HK-2 (cell line): ENCODE measurements around the gene CYB561.

Experiments used
- DNase-seq: peaks from one replicate; pipeline ENCODE4 v3.0.0-alpha.2; 2018; ENCODE audit not compliant: unreplicated experiment

CYB561 gene, protein sequence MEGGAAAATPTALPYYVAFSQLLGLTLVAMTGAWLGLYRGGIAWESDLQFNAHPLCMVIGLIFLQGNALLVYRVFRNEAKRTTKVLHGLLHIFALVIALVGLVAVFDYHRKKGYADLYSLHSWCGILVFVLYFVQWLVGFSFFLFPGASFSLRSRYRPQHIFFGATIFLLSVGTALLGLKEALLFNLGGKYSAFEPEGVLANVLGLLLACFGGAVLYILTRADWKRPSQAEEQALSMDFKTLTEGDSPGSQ

DNA sequence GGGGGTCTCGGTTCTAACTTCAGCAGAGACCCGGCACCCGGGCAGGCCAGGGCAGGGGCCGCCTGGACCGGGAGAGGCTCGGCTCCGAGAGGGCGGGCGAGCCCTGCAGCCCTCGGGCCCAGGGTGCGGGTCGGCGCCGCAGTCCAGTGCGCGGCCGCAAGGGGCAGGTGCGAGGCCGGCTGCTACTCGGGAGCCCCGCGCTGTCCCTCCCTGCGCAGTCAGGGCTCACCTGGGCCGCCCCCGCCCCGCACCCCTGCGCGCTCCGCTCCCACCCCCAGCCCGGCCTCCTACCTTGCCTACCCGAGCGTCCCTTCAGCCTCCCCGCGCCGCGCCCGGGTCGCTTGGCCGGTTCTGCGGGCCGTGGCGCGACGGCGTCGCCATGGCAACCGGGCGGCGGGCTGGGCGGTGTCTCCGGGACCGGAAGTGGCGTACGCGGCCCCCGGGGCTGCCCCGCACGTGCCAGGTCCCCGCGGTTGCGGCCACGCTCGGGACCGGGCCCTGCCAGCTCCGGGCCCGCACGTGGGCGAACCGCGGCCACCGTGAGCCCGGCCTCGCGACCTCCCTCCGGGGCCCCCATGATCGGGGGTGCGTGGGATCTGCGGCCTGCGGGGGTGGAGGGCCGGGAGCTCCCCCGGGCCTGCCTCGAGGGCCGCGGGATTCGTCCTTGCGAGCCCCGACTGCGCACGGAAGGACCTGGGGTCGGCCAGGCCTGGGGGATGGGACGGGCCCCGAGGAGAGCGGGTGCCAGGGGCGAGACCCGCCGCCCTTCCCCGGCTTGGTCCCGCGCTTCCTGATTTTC, at the start of gene CYB561:
CYB561 (minus strand) TSS at position 353 of the 799 bp plus-strand sequence. CDS start 8,759 bp downstream, outside the sequence.
- peak; percentile 87 for DNase-seq

GRCh38 chr17:63495491-63495890, 49.4 kb upstream of the CYB561 start:
- no peak for DNase-seq

- no peak for DNase-seq
Measured at GRCh38 chr17:63494300-63494928, 48.3 kb upstream of the CYB561 start.

- no peak for DNase-seq
Measured at GRCh38 chr17:63493411-63493810, 47.3 kb upstream of the CYB561 start.

GRCh38 chr17:63492940-63493339, 46.8 kb upstream of the CYB561 start:
- DNase-seq = no peak

GRCh38 chr17:63491977-63492618, 46.0 kb upstream of the CYB561 start:
- no peak for DNase-seq

DNA sequence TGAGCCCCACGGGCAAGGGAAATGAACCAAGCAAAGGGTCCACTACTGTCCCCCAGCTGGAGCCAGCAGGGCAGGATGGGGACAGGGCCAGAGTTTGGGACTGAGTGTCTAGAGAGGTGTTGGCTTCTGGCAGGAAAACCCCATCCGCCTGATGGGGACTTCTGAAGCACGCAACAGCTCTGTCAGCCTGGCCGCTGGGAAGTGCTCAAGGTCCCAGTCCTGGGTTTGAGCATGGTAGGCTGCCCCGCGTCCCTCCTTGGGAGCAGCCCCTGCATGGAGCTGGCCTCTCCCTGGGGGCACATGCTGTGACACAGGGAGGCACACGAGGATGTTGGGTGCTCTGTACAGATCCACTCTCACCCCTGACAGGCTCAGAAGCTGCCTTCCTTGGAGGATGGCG, 45.3 kb upstream of the CYB561 start:
- DNase-seq = no peak

DNA sequence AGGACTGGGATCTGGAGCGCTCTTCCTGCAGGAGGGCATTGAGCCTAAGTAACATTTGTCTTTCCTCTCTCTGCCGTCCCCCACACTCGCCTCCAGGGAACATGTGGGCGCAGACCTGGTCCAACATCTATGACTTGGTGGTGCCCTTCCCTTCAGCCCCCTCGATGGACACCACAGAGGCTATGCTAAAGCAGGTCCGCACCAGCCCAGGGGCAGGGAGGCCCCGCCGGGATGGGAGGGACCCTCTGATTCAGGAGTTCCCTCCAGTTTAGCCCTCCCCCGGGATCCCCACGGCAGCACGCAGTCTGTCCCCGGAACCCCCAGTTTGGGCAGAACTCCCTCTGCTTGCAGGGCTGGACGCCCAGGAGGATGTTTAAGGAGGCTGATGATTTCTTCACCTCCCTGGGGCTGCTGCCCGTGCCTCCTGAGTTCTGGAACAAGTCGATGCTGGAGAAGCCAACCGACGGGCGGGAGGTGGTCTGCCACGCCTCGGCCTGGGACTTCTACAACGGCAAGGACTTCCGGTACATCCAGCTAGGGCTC, 44.8 kb upstream of the CYB561 start:
- DNase-seq = no peak

DNA sequence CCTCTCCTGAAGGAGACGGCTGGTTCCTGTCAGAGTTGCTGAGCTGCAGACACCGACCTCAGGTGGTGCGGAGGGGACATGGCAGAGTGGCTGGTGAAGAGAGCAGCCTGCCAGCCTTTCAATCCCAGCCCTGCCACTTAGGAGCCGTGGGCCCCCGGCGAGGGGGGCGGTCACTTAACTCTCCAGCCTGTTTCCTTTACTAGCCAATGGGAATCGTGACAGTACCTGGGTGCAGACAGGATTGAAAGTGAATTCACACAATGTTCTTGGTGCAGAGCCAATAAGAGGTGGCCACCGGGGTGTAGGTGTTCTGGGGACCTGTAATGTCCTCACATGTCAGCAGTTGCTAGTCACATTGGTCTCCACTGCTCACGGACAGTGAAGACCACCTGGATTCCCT, 44.2 kb upstream of the CYB561 start:
- DNase-seq = no peak

DNA sequence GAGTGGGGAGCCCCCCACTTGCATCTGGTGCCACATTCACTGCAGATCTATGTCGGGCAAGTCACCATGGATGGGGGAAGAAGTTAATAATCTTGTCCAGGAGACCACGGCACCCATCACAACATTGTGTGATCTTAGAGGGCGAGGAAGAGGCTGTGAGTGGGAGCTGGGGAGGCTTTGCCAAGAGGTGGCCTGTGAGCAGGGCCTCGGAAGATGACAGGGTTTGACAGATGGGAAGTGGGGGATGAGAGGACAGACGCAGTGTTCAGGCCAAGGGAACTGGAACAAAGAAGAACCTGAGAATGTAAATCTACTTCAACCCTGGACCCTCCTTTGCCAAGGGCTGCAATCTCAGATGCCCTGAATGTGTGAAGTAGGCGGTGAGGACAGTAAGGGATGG, 43.2 kb upstream of the CYB561 start:
- no peak for DNase-seq

DNA sequence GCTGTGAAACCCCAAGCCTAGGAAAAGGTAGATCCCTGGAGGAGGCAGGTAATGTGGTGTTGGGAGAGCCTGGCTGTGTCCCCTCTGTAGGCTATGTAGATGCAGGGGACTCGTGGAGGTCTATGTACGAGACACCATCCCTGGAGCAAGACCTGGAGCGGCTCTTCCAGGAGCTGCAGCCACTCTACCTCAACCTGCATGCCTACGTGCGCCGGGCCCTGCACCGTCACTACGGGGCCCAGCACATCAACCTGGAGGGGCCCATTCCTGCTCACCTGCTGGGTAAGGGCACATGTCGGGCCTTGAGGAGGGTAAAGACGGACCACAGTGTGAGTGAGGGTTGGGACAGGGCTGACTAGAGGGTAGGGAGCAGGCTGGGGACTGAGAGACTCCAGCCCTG, 42.7 kb upstream of the CYB561 start:
- no peak for DNase-seq

GRCh38 chr17:63487014-63487339, 40.9 kb upstream of the CYB561 start:
- no peak for DNase-seq

- DNase-seq = no peak
Measured at GRCh38 chr17:63486317-63487013, 40.4 kb upstream of the CYB561 start.

DNA sequence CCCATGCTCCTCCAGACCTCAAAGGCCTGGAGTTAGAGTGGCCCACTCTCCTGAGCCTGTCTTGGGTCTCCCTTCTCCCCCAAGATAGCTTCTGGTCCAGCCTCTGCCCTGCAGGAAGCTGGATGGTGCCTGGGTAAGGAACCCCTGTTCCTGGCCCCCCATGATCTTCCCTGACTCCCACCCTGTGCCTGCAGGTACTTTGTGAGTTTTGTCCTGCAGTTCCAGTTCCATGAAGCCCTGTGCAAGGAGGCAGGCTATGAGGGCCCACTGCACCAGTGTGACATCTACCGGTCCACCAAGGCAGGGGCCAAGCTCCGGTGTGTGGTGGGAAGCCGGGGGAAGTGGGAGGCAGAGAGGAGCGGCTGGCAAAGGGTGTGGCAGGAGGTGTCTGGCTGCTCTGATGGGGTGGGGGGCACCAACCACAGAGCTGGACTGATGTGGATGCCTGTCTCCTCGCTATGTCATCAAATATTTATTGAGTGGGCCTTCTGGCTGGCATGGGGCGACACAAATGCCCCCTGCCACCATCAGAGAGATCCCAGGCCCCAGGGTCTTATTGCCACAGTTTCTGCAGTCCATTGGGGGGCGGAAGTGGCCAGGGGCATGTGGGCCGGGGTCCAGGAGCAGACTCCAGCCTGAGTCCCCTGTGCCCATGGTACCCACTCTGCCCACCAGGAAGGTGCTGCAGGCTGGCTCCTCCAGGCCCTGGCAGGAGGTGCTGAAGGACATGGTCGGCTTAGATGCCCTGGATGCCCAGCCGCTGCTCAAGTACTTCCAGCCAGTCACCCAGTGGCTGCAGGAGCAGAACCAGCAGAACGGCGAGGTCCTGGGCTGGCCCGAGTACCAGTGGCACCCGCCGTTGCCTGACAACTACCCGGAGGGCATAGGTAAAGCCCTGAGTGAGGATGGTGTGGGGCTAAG, 37.8 kb upstream of the CYB561 start:
- DNase-seq = no peak

GRCh38 chr17:63483038-63483437, 36.9 kb upstream of the CYB561 start:
- no peak for DNase-seq

- DNase-seq = no peak
Measured at GRCh38 chr17:63482509-63482908, 36.4 kb upstream of the CYB561 start.

GRCh38 chr17:63481488-63481870, 35.4 kb upstream of the CYB561 start:
- DNase-seq = no peak

- no peak for DNase-seq
Measured at GRCh38 chr17:63480826-63481487, 34.9 kb upstream of the CYB561 start.

- DNase-seq = no peak
Measured at GRCh38 chr17:63480192-63480784, 34.2 kb upstream of the CYB561 start.
